IPS DF 4.7 (cell line): Measurements from ENCODE around the gene TAF4.

Experiments used
- DNase-seq: peaks from one replicate; pipeline ENCODE4 v3.0.0-alpha.2; 2013; ENCODE audit warnings: low spot score; ENCODE audit errors: extremely low read depth

TAF4 gene

GRCh38 chr20:62022575-62023139 is 43.0 kb downstream of the TAF4 start:
- no peak for DNase-seq

GRCh38 chr20:62021793-62022385 is 43.8 kb downstream of the TAF4 start:
- DNase-seq, result no peak

- no peak for DNase-seq
Measured at GRCh38 chr20:62020935-62021701, 44.6 kb downstream of the TAF4 start.

DNA sequence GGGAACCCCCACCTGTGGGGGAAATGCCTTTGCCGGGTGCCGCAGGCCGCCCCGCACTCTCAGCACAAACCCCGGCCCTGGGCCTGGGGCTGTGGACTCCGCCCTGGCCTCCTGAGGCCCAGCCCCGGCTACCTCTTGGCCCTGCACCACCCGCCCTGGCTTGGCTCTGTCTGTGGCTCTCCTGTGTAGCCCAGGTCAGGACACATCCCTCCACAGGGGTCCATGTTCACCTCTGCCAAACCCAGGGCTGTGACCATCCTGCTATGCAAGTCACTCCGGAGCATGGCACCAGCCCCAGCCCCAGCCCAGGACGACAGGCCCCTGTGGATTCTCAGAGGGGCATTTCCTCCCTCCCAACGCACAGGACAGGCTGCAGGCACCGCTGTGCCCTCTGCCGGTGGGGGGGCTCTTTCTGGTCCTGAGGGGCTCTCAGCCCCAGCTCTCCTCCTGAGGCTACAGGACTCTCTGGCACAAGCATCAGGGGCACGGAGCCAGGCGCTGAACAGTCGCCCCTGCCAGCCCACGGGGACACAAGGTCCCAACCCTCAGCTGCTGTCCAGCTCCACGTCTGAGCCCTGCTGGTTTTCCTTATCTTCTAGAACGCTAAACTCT is 45.7 kb downstream of the TAF4 start:
- DNase-seq, result no peak

DNA sequence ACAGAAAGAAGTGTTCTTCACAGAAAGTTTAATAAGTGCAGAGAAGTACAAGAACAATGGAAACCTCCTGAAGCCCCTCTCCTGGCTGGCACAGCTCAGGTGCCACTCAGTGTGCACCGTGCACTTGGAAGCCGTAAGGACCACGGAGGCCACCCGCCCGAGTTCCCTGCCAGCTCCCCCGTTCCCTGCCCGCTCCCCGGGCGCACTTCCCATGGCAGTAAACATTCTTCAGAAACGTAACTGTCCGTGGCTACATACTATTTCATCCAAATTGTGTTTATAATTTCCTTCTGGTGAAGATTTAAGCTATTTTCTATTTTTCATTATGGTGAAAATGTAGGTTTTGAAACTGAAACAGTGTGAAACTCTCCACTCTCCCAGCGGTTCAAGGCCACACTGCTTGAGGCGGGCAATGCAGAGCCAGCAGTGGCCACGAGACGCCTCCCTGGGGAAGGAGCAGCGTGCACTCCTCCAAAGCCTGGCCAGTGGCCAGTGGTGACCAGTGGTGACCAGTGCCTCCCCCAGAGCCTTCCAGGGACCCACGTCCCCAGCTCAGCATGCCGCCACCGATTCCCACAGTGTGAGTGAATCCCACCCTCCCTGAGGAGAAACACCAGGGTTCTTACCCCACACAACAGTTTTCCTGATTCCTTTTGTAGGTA is 46.4 kb downstream of the TAF4 start:
- no peak for DNase-seq

- DNase-seq, result no peak
Measured at GRCh38 chr20:62018437-62019143, 47.1 kb downstream of the TAF4 start.

- no peak for DNase-seq
Measured at GRCh38 chr20:62015540-62016288, 50.0 kb downstream of the TAF4 start.

DNA sequence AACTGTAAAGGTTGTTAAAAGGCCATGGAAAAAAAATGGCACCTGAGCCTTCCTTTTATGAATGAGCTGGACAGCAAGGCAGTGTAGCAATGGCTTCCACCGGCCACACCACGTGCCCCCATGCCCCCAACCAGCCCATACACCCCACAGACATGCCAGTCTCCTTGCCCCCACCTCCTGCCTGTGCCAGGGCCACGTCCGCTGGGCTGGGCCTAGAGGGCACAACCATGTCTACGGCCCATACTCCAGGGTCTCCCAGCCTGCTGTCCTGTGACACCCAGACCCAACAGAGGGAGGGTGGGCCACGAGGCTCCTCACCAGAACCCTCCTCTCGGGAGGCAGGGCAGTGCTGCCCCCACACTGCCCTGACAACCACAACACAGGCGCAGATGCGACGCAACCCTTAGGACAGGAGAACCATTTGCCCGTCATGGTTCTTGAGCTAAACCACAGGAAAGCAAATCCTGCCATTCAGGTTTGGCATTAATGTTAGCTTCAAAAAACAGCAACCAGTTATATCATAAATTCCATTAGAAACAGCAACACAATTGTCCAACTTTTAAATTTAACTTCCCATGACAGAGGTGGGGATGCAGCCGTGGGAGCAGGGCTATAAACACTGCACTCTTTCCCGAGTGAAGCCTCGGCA is 50.7 kb downstream of the TAF4 start:
- no peak for DNase-seq

DNA sequence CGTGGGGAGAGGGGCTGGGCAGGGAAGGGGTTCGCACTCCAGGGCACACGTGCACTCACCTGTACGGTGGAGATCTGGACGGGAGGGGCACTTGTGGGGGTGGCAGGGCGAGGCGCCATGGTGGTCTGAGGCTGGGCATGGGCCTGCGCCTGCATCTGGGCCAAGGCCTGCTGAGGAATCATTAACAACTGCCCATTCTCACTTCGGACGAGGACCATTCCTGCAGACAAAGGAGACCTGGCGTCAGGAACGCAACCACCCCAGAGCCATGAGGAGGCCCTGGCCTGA is 51.2 kb downstream of the TAF4 start:
- DNase-seq, result no peak

- DNase-seq, result no peak
Measured at GRCh38 chr20:62012631-62013030, 53.0 kb downstream of the TAF4 start.

- no peak for DNase-seq
Measured at GRCh38 chr20:62011938-62012534, 53.6 kb downstream of the TAF4 start.

DNA sequence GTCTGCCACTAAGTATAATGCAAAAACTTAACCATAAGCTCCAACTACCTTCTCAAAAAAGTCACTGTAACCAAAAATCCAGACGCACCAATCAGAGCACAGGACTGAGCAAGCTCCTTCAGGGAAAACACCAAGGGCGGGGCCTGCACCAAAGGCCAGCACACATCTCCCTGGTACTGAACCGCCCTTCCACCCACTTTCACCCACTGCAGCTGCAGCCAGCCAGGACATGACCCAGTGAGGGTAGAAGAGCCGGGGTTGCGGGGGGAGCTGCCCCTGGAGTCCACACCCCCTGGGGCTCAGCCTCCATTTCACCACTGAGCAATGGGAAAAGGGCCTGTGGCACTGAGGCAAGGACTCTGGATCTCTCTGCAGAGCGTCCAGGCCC is 54.3 kb downstream of the TAF4 start:
- no peak for DNase-seq

DNA sequence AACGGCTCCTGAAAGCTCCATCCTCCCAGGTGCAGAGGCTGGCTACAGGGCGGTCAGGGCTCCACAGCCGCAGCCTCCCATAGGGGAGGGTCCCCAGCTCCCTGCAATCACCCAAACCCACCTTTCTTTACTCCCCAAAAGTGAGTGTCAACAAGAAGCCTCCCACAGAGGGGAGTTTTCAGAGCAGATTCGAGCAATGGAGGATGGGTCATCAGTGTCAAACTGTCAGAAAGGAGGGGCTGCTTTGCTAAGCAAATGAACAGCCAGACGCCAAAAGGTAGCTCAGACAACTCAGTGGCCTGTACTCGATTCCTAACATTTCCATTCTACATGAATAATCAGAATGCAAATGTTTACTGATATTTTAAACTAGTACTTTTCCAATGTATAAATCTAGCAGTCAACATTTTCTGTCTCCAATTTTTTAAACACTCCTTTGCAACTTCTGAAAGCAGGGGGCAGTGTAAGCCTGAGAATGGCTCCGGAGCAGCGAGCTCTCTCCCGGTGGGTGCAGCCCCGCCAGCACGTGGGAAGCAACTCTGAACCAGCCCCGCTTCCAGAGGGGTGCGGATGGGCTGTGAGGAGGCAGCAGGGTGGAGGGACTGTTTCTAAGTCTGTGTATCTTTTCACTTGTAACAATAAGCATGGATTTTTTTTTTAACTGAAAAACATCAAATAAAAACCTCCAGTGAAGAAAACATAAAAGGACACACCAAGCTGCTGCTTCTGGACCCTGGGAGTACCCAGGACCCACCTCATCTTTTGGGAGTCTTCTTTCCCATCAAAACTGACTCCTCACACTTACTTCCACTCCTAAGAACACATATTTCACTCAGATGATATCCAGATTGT is 54.9 kb downstream of the TAF4 start:
- no peak for DNase-seq

GRCh38 chr20:62009869-62010445 is 55.7 kb downstream of the TAF4 start:
- no peak for DNase-seq

GRCh38 chr20:62009322-62009721 is 56.4 kb downstream of the TAF4 start:
- no peak for DNase-seq

DNA sequence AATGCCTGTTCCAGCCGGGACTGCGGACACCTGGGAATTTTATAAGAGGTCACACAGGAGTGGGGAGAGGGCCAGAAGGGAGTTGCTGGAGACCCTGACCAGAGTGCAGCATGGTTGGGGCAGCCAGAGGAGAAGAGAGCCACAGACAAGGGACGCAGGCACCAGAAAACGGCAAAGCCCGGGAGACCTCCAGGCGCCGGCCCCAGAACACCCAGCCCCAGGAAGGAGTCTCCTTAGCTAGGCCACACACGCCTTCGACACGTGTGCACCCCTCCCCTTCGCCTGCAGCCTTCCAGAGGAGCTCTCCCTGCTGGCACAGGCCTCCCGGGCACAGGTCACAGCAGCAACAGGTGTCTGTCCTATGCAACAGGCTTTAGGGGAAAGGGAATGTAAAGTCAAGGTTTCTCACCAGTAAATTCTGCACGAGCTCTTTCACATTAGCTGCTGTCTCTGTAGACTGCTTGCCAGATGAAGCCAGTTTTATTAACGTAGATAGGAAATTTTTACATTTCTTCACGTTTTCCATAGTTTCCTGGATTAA is 57.0 kb downstream of the TAF4 start:
- no peak for DNase-seq

DNA sequence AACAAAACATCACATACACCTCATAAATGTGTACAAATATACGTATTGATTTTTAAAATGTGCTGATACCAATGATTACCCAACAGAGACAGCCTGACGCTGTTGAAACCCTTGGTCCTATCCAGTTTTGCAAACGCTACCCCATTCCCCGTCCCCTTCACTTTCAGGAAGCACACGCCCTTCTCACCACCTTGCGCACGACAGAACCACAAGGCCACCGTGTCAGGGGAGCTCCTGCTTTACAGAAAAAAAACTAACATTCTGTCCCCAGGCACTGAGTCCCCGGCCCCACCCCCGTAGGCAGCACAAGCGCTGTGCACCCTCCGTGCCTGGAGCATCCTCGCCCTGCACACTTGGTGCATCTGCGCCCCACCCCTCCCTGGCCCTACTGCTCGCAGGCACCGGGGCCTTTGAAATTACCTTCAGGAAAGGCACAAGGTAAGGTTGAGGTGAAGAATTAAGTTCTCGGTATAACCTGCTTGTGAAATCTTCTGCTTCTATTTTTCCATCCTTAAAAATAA is 58.5 kb downstream of the TAF4 start:
- DNase-seq, result no peak

GRCh38 chr20:62006482-62006881 is 59.2 kb downstream of the TAF4 start:
- no peak for DNase-seq
